ENCODE data around the gene ADM. TPM values are rescaled to one million over a fixed set of nuclear protein-coding genes. Genes with fewer than 3 reads are reported as not detected.
A peak's percentile ranks its signal among the peaks of the same experiment; 100 is the strongest.

Gene ADM
- total RNA-seq, 4 donors from 2014 or later: 40.4 to 194 (median 57.7) TPM

GRCh38 chr11:10308201-10308954 is 3.5 kb downstream of the ADM start:
- TF ChIP-seq CTCF (IDR thresholded peaks at IDR 0.05 in 4 of 5, conservative IDR thresholded peaks at IDR 0.05 in 1 of 5): no peak
- TF ChIP-seq POLR2A (IDR thresholded peaks at IDR 0.05): peak; percentile 76 to 91
- H3K27ac ChIP-seq: peak overlapping the region; percentile 85 to 93 (median 89)
- in situ Hi-C loops (cut with MboI; ENCODE audit: low sequenced_read_pairs in 4 of 4): loop anchor here (25.0 kb wide), 5 partner anchors 96 to 546 kb away; no protein-coding TSS in a partner anchor

DNA sequence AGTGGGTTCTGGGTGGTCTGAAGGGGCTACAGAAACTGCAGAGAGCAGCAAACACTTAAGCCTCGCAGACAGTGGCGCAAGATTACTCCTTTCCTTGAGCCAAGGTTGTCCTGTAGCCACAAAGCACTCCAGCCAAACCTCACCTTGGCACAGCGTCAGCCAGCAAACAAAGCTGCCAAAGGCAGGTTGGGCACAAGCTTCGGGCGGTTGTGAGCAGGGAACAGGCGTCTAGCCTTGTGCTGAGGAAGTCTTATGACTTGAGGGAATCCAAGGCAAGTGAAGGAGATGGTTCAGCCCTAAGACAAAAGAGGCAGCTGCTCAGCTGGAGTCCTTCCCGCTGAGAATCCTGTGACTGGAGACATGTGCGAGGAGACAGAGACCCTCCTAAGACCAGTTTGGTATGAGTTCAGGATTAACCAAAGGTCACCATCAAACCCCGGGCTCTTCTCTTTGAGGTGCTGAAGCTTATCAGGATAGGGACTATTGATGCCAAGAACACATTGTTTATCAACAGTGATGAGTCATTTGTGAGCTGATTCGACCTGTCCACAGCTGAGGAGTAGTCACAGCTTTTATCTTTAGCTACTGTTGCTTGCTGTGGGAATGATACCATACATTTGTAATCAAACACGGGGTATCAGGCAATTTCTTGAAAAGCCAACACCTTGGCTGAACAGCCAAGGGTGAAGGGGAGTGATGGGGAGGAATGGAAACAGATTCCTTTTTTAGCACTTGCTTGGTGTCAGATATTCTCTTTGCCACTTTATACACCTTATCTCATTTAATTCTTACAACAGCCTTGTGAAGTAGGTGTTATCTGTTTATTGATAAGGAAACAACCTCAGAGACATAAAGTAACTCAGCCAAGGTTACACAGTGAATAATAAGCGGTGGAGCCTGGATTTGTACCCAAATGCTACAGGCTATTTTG is 4.6 kb downstream of the ADM start:
- in situ Hi-C loops (cut with MboI; ENCODE audit: low sequenced_read_pairs in 4 of 4): loop anchor here (10.0 to 25.0 kb wide), 7 partner anchors 55 to 547 kb away; no protein-coding TSS in a partner anchor
- peak; percentile 85 to 94 for DNase-seq
- H3K4me3 ChIP-seq: peak overlapping the region in 1 of 4 donors; percentile 91

More at GRCh38 chr11:10308201-10308954, 3.5 kb downstream of the ADM start:
- ATAC-seq (no peak), DNase-seq (no peak)
- peaks cover 0 to 5% (median 0%) of the 10 kb centered on the region in 3 donors for H3K27me3 ChIP-seq
- peak overlapping the region; percentile 77 to 92 (median 88) for H3K4me3 ChIP-seq
- intact Hi-C loops (cut with DNase I; ENCODE audit: low total_unique reads): loop anchor here (1.0 to 10.0 kb wide), 9 partner anchors 59 to 694 kb away; partner anchors contain the start of gene AMPD3
- H3K4me1 ChIP-seq: peaks cover 44 to 58% of the 10 kb centered on the region in 2 donors
- no peaks in the 10 kb centered on the region for H3K9me3 ChIP-seq
- H3K36me3 ChIP-seq: no peaks in the 10 kb centered on the region

GRCh38 chr11:10310301-10310841 is 5.5 kb downstream of the ADM start:
- in situ Hi-C loops (cut with MboI; ENCODE audit: low sequenced_read_pairs in 4 of 4): loop anchor here (10.0 to 25.0 kb wide), 7 partner anchors 54 to 548 kb away; no protein-coding TSS in a partner anchor
- DNase-seq (no peak), ATAC-seq (no peak)
- no peaks in the 10 kb centered on the region for H3K36me3 ChIP-seq
- H3K27ac ChIP-seq: peak overlapping the region; percentile 85 to 93 (median 89)
- H3K4me1 ChIP-seq: peaks cover 34 to 42% of the 10 kb centered on the region in 2 donors
- H3K27me3 ChIP-seq: peaks cover 0 to 5% (median 0%) of the 10 kb centered on the region in 3 donors
- TF ChIP-seq POLR2A (IDR thresholded peaks at IDR 0.05): no peak
- no peak for TF ChIP-seq CTCF (IDR thresholded peaks at IDR 0.05 in 4 of 5, conservative IDR thresholded peaks at IDR 0.05 in 1 of 5)
- H3K9me3 ChIP-seq: no peaks in the 10 kb centered on the region
- intact Hi-C loops (cut with DNase I; ENCODE audit: low total_unique reads): no loop called here
- H3K4me3 ChIP-seq: no peak overlapping the region

More for the DNA sequence above, 4.6 kb downstream of the ADM start:
- intact Hi-C loops (cut with DNase I; ENCODE audit: low total_unique reads): loop anchor here (1.0 to 10.0 kb wide), 10 partner anchors 42 to 695 kb away; partner anchors contain the start of gene AMPD3
- ATAC-seq: peak; percentile 66 to 79
- Histone ChIP-seq H3K27me3 (peaks cover 0 to 5% (median 0%) of the 10 kb centered on the region in 3 donors), H3K27ac (peak overlapping the region; percentile 85 to 93 (median 89)), H3K4me1 (peaks cover 34 to 48% of the 10 kb centered on the region in 2 donors), H3K36me3 (no peaks in the 10 kb centered on the region), H3K9me3 (no peaks in the 10 kb centered on the region)
- TF ChIP-seq POLR2A (IDR thresholded peaks at IDR 0.05) (peak in 1 of 2 donors; percentile 24), CTCF (IDR thresholded peaks at IDR 0.05 in 4 of 5, conservative IDR thresholded peaks at IDR 0.05 in 1 of 5) (no peak)

DNA sequence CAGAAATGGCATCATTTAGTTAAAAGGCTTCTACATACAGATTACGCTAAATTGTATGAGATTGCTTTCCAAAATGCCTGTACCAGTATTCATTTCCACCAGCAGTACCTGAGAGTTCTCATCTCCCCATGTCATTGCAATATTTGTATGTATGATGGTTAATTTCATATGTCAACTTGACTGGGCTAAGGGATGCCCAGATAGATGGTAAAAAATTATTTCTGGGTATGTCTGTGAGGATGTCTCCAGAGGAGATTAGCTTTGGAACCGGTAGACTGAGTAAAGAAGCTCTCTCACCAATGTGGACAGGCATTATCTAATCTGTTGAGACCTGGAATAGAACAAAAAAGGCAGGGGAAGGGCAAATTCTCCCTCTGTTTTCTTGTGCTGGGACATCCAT is 6.9 kb downstream of the ADM start:
- Histone ChIP-seq H3K9me3 (no peaks in the 10 kb centered on the region), H3K27me3 (peaks cover 0 to 2% (median 0%) of the 10 kb centered on the region in 3 donors), H3K27ac (no peak overlapping the region), H3K4me1 (peaks cover 29 to 36% of the 10 kb centered on the region in 2 donors), H3K36me3 (no peaks in the 10 kb centered on the region), H3K4me3 (no peak overlapping the region)
- in situ Hi-C loops (cut with MboI; ENCODE audit: low sequenced_read_pairs in 4 of 4): loop anchor here (10.0 to 25.0 kb wide), 7 partner anchors 53 to 550 kb away; no protein-coding TSS in a partner anchor
- ATAC-seq: no peak
- TF ChIP-seq POLR2A (IDR thresholded peaks at IDR 0.05): no peak
- no peak for TF ChIP-seq CTCF (IDR thresholded peaks at IDR 0.05 in 4 of 5, conservative IDR thresholded peaks at IDR 0.05 in 1 of 5)
- no peak for DNase-seq
- intact Hi-C loops (cut with DNase I; ENCODE audit: low total_unique reads): no loop called here
